Measurements from ENCODE around the gene SLC4A4.

Gene SLC4A4

DNA sequence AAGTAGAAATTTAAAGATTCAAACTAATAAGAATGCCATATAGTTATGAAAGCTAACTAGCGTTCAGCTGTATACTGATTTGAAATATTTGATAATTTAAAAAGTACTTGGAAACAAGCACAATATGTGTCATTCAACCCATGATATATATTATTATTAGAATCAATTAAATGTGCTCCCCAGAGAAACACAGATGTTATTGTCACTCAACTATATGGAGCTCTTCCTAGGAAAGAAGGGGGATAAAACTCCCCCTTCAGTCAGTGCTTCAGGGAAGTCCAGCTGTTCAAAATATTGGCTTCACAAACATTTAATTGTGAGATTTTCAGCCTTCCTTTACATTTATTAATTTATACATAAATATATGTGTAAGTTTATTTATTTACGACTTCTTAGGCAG, 135.9 kb downstream of the SLC4A4 start:
- DNase-seq = no peak

DNA sequence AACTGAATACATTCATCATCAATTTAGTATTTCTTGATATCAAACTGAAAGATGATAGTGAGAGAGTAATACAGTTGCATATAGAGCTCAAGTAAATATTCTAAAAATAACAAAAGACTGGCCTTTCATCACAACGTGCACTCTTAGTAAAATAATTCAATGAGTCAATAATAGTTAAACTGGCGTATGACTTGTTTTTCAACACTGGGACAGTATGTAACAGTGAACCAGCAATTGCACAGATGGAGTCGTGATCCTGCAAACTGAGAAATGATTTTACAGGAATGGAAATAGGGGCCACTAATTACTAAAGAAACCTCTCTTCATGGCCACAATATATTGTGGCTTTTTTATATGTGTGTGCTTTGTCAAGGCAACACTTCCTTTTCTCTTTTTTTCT, 137.4 kb downstream of the SLC4A4 start:
- DNase-seq = no peak

DNA sequence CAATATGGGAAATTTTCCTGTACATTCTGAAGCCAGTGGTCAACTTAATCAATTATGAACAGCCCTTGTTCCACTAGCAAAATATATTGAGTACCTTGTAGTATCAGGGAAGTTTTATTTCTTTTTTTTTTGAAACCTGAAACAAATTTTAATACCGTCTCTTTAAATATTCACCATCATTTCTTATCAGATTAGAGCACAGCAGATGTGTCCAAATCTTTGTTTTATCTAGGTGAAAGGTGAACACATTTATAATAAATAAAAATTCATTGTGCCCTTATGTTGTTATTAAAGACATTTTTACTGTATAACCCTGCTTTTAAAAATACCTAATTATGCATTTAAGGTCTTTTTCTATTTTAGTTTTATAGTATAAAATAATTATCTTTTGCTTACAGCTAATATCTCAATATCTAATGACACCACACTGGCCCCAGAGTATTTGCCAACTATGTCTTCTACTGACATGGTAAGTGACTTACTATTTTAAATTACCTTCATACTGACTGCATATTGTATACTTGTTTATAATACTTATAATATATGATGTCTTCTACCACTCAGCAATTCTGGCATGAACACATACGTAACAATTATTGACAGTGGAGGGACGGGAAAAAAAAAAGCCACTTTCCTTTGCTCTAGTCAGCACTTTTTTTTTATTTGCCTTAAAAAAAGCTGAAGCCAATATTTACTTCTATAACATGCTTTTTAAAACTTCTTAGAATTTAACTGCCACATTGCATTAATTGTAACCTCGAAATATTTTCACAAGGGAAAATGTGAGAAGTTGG, 147.9 kb downstream of the SLC4A4 start:
- no peak for DNase-seq

DNA sequence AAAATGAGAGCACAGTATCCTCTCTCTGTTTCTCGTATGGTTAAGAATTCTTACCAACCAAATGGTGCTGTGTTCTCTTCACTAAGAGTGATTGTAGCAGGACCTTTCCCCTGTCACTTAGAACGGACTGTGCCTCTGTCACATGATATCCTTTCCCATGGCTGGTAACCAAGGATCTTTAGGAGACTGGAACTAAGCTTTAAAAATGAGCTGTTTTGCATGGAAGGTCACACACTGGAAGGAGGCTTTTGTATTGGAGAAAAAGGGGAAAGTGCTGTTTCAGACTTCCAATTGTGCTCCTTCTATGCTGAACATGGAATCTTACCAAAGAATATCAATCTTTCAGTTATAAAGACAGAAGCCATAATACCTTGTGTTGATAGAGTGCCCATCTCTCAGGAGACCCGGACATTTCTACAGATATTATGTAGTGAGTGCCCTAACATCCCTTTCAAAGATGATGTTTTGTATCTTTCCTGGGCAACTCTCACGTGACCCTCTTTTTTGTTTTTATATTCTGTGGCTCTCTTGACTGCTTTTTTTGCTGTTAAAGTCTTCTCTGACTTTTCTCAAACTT, 148.6 kb downstream of the SLC4A4 start:
- no peak for DNase-seq

DNA sequence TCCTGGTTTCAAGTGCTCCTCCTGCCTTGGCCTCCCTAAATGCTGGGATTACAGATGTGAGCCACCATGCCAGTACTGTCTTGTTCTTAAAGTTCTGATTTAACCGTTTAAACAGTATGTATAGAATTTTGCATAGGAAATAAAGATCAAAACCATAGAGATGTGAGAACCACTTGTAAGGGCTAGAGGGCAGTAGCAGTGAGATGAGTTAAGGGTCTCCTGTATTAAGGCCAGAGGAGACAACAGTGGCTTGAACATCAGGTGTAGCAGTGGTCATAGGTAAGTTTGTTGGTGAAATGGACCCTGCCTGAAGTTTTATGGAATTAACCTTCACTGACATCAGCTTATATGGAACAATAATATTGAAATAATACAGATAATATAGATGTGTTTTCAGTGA, 155.7 kb downstream of the SLC4A4 start:
- no peak for DNase-seq

DNA sequence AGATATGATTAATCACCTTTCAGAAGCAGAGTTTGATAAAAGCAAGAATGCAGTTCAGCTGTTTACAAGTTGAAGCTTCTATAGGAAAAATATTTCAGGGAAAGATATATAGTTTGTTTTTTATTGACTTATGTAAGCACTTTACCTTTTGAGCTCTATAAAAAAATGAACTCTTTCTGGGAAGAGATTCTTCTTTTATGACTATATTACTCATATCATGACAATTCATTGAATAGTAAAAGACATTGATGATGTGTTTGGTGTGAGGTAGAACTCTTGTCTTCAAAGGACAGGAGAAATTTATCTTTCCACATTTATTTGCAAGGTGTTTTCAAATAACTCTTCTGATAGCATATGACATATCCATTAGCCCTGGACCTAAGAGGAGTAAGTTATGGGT, 156.6 kb downstream of the SLC4A4 start:
- no peak for DNase-seq

DNA sequence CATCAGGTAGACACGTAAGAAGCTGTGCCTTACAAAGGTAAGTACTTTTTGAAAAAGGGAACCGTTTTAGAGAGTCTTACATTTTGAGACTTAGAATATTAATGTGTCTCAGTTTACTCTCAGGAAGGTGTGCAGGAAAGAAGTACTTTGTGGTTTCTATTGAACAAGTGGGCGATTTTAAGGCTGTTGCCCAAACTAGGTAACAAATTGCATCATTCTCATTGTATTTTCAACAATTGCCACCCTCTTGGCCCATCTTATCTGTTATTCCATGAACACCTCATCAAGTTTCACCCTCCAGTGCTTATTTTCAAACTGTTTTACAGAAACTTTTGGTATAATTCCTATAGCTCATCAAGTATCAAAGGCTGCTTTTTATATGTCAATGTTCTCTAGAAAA, 158.3 kb downstream of the SLC4A4 start:
- no peak for DNase-seq

DNA sequence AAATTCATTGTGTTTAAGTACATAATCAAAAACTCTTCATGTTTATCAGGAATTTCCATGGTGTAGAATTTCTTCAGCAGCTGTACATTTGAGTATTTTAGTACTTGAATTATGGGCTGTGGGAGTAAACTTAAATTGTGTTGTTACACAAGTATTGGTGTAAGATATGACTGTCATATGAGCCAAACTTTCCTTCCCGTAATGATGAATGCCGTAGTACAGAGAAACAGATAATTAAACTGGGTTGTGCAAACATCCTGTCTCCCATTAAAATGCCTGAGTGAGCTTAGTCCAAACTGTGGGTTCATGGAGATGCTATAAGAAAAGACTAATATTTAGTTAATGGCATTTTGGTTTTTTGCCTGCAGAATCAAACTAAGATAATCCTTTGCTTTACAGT, 159.2 kb downstream of the SLC4A4 start:
- DNase-seq = no peak

DNA sequence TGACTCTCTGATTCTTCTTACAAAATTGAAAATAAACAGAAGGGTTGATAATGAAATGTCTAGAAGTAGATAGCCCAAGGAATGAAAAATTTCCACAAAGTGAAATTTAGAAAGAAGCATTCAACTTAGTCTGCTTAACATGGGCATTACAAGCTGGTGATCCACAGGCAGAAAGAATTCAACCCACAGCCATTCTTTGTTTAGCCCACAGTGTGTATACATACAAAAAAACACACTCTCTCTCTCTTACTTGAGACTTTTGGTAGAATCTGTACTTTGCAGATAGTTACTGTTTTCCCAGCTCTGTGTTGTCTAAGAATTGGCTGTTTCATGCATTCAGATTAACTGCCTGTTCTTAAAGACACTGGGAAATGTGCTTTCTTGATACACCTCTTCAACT, 159.8 kb downstream of the SLC4A4 start:
- DNase-seq = no peak

DNA sequence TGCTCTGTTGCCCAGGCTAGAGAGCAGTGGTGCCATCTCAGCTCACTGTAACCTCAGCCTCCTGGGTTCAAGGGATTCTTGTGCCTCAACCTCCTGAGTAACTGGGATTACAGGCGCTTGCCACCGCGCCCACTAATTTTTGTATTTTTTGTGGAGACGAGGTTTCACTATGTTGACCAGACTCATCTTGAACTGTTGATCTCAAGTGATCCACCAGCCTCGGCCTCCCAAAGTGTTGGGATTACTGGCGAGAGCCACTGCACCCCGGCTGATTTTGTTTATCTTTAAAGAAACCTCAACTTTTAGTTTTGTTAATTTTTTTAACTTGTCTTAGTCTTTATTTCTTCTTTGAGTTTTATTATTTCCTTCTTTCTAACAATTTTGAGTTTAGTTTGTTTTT, 163.2 kb downstream of the SLC4A4 start:
- no peak for DNase-seq

DNA sequence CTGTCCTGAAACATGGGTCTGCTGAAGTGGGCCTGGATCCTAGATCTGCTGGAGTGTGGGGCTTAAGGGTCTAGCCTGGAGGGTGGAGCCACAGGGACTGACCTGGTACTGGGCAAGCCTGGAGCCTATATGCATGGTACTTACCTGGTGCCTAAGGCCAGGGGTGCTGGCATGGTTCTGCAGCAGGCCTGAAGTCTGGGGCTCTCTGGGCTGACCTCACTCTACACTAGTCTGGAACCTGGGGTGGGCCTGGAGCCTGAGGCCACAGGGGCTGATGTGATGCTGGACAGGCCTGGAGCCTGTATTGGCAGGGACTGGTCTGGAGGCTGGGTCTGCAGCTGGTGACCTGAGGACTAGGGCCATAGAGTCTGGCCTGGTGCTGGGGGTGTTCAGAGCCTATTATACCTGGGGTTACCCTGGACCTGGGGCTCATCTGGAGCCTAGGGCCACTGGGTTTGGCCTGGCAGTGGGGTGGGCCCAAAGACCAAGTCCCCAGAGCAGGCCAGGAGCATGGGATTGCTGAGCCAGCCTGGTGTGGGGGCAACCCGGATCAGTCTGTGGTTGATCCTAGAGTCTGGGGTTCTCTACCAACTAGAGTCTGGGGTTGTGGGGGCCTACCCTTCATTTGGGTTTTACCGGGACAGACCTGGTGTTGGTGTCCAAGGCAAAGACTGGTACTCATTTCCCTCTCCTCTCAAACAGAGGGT, 179.6 kb downstream of the SLC4A4 start:
- DNase-seq = no peak

DNA sequence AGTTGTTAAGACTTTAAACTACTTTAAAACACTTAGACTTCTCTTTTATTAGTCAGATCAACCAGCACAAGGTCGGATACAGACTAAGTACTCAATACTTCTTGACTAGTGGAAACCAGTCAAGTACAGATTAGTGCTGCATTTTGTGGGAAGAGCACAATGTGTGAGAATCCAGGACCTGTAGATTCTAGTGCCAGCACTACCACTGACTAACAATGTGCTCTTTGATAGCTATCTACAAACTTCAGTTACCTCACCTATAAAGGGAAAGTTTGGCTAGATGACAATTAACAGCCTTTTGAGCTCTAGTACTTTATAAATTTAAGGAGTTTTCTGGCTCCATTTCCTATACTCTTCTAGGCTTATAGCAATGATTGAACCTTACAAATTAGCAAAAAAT, 181.5 kb downstream of the SLC4A4 start:
- no peak for DNase-seq

DNA sequence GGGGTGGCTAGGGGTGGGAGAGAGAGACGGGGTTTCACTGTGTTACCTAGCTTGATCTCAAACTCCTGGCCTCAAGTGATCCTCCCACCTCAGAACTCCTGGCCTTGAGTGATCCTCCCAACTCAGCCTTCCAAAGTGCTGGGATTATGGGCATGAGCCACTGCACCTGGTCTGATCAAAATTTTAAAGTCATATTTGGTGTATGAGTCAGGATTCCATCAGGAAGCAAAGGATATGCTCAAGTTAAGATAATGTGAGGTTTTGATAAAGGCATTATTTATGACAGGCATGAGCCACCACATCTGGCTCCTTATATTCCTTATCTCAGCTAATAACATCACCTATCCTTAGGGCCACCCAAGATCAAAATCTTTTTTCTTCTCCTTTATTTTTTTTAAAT, 182.0 kb downstream of the SLC4A4 start:
- DNase-seq = no peak

DNA sequence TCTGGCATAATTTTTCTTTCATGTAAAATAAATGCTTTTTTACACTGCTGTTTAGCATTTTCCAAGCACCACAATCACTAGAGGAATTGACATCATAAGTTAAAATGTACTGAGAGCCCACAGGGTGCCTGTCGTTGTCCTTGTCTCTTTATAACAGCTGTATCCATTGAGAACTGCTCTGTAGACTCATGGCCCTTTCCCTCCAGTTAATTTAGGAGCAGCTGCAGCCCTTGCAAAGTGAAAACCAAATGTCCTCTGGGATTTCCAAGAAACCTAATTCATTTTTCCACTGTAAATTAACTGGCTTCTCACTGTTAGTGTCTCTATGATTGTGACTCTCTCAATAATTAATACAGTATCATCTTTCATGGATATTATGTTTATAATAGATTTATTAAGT, 185.9 kb downstream of the SLC4A4 start:
- no peak for DNase-seq

DNA sequence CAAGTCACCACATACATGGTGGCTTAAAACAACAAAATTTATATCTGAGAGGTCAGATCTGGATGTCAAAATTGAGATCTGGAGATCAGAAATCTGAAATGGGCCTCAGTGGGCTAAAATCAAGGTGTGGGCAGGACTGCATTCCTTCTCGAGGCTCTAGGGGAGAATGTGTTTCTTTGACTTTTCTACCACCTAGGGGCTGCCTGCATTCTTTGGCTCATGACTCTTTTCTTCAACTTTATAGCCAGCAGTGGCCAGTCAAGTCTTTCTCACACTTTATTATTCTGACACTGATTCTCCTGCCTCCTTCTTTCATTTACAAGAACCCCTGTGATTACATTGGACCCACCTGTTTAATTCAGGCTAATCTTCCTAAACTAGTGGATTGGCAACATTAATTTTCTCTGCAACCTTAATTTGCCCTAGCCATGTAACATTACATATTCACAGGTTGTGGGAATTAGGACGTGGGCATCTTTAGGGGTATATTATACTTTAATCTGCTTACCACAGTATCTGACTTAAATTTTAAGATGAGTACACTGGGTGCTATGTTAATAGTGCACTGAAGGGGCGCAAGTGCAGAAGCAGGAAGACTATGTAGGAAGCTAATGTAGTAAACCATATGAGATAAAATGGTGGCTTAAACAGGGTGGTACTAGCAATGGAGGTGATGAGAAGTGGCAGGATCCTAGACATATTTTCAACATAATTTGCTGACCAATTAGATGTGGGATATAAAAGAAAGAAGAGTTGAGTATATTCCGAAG, 188.0 kb downstream of the SLC4A4 start:
- no peak for DNase-seq

DNA sequence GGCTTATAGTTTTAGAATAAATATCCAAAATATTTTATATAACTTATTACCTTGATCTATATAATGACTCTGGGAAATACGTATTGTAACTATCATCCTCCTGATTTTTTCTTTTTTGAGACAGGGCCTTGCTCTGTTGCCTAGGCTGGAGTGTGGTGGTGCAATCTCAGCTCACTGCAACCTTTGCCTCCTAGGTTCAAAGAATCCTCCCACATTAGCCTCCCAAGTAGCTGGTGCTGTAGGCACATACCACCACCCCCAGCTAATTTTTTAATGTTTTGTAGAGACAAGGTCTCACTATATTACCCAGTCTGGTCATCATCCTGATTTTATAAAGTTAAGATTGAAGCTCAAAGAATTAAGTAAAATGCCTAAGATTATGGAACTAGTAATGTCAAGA, 193.6 kb downstream of the SLC4A4 start:
- no peak for DNase-seq

DNA sequence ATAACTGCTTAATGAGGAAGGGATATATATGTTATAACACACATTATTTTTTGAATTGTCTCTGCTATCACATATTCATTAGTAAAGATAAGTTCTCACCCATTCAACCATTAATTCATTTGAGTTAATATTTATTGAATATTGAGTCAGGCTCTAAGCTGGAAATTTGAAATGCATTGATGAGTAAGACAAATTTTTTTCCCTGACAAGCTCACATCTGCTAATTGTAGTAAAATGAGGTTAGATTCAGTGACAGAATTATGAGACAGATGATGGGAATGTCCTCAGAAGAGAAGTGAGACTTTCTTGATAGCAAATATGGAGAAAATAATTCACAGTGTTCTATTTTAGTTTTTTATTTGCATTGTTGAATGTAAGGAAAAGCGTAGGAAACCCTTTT, 194.3 kb downstream of the SLC4A4 start:
- no peak for DNase-seq

DNA sequence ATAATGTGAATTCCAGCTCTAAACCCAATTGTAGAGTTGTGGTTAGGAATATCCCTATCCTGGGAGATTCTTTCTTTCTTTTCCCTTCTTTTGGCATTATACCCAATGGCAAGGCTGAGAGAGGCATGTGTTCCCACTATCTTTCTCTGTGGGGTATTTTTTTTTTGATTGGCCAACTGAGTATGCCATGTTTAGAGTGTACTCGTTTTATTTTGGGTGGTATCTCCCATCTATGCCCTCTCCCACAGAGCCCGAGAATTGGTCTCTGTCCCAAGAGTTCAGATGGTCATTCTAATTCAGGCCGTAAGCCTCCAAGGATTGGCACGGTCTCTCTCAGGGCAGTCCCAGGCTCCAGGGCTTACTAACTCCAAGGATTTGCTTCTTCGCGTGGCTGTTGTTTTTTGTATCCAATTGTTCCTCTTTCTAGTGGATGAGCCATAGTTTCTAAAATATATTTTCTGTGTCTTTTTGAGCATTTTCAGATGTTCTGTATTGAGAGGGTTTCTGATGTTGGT, 198.8 kb downstream of the SLC4A4 start:
- DNase-seq = no peak

DNA sequence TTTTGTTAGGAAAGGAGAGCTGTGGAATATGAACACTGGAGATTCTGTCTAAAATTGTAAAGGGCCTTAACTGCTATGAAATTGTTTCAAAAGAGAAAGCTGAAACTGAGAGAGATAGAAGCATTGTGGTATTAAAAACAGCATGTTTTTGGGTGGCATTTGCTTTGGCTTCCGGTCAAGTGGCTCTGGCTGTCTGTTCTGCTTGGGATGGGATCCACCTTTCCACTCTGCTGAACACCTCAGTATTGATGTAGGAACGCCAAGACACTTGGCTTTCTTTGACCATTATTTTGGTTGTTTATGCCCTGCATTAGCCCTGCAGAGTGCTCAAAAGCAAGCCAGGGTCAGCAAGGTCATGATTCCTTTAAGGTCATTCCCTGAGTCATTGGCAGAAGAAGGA, 199.7 kb downstream of the SLC4A4 start:
- DNase-seq = no peak

DNA sequence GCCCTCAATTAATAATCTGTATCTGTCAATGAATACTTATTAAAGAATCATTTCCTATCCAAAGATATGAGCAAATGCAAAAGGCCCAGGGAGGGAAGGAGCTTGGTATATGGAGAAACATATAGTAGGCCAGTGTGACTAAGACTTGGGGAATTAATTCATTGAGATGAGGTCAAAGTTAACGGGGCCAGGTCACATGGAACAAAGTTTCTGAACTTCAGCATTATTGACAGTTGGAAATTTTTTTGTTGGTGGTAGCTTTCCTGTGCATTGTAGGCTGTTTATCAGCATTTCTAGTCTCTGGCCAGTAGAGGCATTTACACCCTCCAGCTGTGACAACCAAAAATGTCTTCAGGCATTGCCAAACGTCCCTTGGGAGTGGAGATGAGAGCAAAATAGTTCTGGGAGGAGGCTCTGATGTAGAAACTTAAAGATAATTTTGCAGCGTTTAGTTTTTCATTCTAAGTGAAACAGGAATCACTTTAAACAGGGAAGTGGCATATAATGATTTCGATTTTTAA, 202.0 kb downstream of the SLC4A4 start:
- DNase-seq = no peak

DNA sequence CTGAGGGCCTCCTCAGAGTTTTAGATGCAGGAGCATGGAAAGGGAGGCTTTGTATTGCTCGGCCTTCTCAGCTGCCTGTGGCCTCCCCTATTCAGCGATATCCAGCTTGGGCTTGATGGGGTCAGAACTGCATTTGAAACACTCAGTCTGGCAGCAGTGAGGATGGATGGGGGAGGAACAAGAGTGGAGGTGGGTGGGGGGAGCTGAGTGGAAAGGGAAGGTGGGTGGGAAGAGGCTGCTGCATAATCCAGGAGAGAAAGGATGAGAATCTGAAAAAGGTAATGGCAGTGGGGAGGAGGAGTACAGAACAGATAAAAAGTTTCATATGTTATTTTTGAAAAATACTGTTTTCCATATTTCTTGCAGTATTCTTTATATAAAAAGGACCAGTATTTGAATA, 202.7 kb downstream of the SLC4A4 start:
- no peak for DNase-seq

DNA sequence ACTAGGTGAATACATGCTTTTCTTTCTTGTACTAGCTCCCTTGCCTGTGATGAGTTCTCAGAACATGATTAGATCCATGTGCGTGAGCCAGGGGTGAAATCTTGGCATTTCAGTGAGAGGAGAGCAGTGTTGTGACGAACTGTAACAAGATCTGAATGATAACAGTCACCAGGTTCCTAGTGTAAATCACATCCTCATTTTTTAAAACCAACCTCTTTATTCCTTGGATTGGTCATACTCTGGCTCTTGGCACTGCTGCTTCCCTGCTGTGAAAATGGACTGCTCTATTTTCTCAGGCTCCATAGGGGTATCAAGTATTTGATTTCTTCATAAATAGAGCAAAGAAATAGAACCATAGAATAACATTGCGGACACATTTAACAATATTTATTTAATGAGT, 206.3 kb downstream of the SLC4A4 start:
- no peak for DNase-seq

DNA sequence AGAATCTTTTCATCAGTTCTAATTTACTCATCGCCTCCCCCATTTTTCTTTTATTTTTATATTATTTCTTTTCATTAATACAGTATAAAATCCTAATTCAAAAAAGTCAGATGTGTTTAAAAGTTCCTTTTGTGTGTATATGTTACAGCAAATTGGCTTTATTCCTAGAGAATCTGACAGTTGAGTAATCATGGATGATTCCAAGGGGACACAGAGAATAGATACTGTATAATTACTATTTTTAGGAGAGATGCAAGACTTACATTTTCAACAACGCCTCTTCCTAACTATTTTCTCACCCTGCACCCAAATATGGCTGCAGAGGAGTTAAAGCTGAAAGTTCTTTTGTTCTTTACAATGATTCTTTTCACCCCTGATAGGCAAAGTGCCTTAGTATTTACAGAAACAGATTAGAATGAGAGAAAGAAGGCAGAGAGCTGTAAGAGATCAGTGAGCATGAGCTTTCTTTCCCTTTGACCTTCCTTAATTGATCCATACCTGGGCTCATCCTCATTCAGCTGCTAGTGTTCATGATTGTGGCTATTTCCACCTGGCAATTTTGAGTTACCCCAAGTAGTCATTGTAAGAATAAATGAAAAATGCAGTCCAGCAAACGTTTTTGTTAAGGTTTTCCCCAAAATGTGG, 210.8 kb downstream of the SLC4A4 start:
- no peak for DNase-seq

Measured in activated CD4-positive, alpha-beta T cell treated with anti-CD3 and anti-CD28 coated beads for 4 hours (primary cell).